Uterus (tissue), 4 donors: Measurements from ENCODE around the gene TXNDC5. TPM values are rescaled to one million over a fixed set of nuclear protein-coding genes. Genes with fewer than 3 reads are reported as not detected.

Source experiments
- DNase-seq, 2 donors: peaks; one replicate each; pipeline ENCODE4 v3.0.0-alpha.2; 2019 to 2020
- H3K27ac ChIP-seq, 2 donors: fragments of 200-600 bp; sonication (generic); 1 replicate in 1 of 2; 2 replicates in 1 of 2; pipeline ENCODE4 v1.5.1; 2016 to 2018
- H3K27me3 ChIP-seq, 2 donors: fragments of 200-600 bp; sonication (generic); one replicate each; pipeline ENCODE4 v1.5.1; 2018 to 2019; ENCODE audit warnings: control low read depth in 1 of 2
- H3K36me3 ChIP-seq, 2 donors: fragments of 200-600 bp; sonication (generic); one replicate each; pipeline ENCODE4 v1.5.1; 2019; ENCODE audit warnings: control low read depth in 1 of 2
- H3K4me1 ChIP-seq, 2 donors: fragments of 200-600 bp; sonication (generic); one replicate each; pipeline ENCODE4 v1.5.1; 2018 to 2019; ENCODE audit warnings: control low read depth in 1 of 2
- H3K4me3 ChIP-seq, 2 donors: fragments of 200-600 bp; sonication (generic); 1 replicate in 1 of 2; 2 replicates in 1 of 2; pipeline ENCODE4 v1.5.1; 2018 to 2019; ENCODE audit warnings: mild to moderate bottlenecking in 1 of 2
- H3K9me3 ChIP-seq, 2 donors: fragments of 200-600 bp; sonication (generic); one replicate each; pipeline ENCODE4 v1.5.1; 2019; ENCODE audit warnings: control low read depth in 1 of 2
- POLR2A ChIP-seq, 2 donors: fragments of 450-650 bp; IDR thresholded peaks; one replicate each; pipeline ENCODE4 v1.6.1; 2016; ENCODE audit warnings: antibody characterized with exemption in 2 of 2, mild to moderate bottlenecking in 1 of 2, moderate library complexity in 1 of 2
- intact Hi-C: fragments of 100-400 bp; cut with DNase I; formaldehyde crosslinking; loops from one replicate; pipeline ENCODE4 v1.15.1; 2023; ENCODE audit warnings: low total_unique reads
- total RNA-seq, 4 donors: library from RNA; depleted of rRNA in 3 of 4; stranded (reverse); fragments of >200 nt in 3 of 4; gene quantifications; one replicate each; pipeline versions ENCODE4 v1.1.0 to v1.2.4, GENCODE V29; 2014 to 2023
- TF ChIP-seq, protein P1 (sequence below), 4 experiments: fragments of 200-600 bp in 2 of 4; fragments of 450-650 bp in 2 of 4; sonication (generic) in 2 of 4; IDR thresholded peaks; one replicate each; pipeline ENCODE4 v1.5.1; 2016 to 2019; ENCODE audit warnings: antibody characterized with exemption in 4 of 4, mild to moderate bottlenecking in 2 of 4, moderate library complexity in 1 of 4
- donor health status: DM: yes; HTN: yes; CAD: no.

TXNDC5 gene
- total RNA-seq, 4 donors from 2014 or later = 70.8 to 279 (median 104) TPM

DNA sequence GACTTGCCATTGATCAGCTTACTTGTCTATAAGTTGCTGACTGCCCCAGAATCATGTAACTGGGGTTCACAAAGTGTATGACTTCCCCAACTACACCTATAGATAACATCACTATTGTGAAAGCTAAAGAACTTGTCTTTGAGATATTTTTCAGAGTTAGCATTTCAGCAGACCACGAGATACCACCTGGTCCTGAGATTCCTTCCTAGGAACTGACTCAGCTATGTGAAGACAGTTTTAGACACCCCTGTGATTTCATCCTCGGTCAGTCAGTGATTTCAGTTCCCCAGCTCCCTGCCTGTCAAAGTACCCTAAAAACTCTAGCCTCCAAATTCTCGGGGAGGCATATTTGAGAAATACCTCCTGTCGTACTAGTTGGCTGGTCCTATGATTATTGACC lies 62.4 kb downstream of the TXNDC5 start:
- H3K4me1 ChIP-seq = no peaks in the 10 kb centered on the region
- no peak overlapping the region for H3K27ac ChIP-seq
- peaks cover 0 to 11% of the 10 kb centered on the region in 2 donors for H3K9me3 ChIP-seq
- H3K27me3 ChIP-seq = no peaks in the 10 kb centered on the region
- intact Hi-C loops = no loop called here
- no peaks in the 10 kb centered on the region for H3K36me3 ChIP-seq
- TF ChIP-seq, protein P1, sequence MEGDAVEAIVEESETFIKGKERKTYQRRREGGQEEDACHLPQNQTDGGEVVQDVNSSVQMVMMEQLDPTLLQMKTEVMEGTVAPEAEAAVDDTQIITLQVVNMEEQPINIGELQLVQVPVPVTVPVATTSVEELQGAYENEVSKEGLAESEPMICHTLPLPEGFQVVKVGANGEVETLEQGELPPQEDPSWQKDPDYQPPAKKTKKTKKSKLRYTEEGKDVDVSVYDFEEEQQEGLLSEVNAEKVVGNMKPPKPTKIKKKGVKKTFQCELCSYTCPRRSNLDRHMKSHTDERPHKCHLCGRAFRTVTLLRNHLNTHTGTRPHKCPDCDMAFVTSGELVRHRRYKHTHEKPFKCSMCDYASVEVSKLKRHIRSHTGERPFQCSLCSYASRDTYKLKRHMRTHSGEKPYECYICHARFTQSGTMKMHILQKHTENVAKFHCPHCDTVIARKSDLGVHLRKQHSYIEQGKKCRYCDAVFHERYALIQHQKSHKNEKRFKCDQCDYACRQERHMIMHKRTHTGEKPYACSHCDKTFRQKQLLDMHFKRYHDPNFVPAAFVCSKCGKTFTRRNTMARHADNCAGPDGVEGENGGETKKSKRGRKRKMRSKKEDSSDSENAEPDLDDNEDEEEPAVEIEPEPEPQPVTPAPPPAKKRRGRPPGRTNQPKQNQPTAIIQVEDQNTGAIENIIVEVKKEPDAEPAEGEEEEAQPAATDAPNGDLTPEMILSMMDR (IDR thresholded peaks at IDR 0.05) = no peak
- no peak for TF ChIP-seq POLR2A (IDR thresholded peaks at IDR 0.05)
- H3K4me3 ChIP-seq = no peak overlapping the region
- DNase-seq = no peak

DNA sequence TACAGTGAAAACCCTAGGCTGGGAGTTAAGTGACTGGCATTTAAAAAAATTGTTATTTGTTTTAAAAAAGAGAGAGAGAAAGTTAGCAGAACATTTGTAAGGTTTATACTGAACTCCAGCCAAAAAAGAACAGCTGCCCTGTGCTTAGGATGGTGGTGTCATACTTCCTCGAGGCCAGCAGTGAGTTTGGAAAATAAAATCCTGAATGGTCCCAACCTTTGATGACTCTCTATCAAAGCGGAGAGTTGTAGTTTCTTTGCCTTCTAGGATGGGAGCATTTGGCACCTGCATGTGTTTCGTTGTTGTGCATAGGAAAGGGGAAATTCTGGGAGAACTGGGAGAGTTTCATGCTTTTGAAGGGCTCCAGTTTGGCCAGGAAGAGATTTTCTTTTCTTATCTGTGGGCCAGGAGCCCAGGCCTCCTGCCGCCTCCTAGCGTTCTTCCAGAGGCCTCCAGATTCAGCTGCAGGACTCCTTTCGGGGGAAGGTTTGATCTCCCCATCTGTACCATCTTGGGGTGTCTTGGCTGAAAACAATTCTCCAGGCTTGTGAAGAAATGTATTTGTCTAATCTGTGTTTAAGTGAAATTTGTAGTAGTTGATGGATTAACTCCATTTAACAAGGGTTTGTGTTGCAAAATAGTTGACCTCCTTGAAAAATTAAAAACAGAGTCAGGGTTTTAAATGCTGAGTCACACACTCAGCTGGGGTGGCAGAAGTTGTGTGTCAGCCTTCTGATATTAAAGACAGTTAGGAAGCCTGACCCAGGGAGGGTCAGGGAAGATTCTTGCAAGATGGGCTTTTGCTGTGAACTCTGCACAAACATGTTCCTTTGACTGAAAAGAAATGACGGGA lies 63.4 kb downstream of the TXNDC5 start:
- Histone ChIP-seq H3K4me3 (no peak overlapping the region), H3K9me3 (peaks cover 0 to 8% of the 10 kb centered on the region in 2 donors), H3K27ac (no peak overlapping the region), H3K4me1 (no peaks in the 10 kb centered on the region), H3K36me3 (no peaks in the 10 kb centered on the region), H3K27me3 (no peaks in the 10 kb centered on the region)
- intact Hi-C loops = no loop called here
- no peak for DNase-seq
- TF ChIP-seq, protein P1 (IDR thresholded peaks at IDR 0.05) = no peak
- no peak for TF ChIP-seq POLR2A (IDR thresholded peaks at IDR 0.05)

DNA sequence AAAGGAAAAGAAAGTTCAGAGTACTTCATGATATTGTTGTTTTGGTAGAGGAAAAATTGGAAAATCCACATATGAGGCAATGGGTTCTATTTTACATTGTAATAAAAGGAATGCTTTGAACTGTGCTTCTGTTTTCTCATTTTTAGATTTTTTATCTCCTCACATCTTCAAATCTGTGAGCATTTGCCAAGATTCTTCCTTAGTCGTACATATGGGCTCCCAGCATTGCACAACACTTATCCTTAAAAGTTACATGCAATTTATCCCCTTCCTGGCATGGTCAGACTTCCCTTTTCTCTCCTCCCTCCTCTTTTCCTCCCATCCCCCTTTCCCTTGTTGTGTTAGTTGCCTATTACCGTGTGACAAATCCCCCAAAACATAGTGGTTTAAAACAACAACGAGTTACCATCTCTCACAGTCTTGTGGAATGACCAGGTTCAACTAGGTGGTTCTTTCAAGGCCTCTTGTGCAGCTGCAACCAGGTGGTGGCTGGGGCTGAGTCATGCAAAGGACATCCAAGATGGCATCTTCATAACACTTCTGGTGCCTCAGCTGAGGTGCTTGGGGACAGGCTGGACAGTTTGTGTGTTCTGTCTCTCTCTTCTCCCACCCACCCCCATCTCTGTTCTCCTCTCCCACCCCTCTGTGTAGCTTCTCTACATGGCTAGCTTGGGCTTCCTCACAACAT lies 68.7 kb downstream of the TXNDC5 start:
- no peak for DNase-seq
- H3K4me1 ChIP-seq = no peaks in the 10 kb centered on the region
- H3K27me3 ChIP-seq = no peaks in the 10 kb centered on the region
- H3K9me3 ChIP-seq = no peaks in the 10 kb centered on the region
- H3K27ac ChIP-seq = no peak overlapping the region
- H3K36me3 ChIP-seq = no peaks in the 10 kb centered on the region
- intact Hi-C loops = no loop called here
- no peak overlapping the region for H3K4me3 ChIP-seq
- TF ChIP-seq, protein P1 (IDR thresholded peaks at IDR 0.05) = no peak
- TF ChIP-seq POLR2A (IDR thresholded peaks at IDR 0.05) = no peak

DNA sequence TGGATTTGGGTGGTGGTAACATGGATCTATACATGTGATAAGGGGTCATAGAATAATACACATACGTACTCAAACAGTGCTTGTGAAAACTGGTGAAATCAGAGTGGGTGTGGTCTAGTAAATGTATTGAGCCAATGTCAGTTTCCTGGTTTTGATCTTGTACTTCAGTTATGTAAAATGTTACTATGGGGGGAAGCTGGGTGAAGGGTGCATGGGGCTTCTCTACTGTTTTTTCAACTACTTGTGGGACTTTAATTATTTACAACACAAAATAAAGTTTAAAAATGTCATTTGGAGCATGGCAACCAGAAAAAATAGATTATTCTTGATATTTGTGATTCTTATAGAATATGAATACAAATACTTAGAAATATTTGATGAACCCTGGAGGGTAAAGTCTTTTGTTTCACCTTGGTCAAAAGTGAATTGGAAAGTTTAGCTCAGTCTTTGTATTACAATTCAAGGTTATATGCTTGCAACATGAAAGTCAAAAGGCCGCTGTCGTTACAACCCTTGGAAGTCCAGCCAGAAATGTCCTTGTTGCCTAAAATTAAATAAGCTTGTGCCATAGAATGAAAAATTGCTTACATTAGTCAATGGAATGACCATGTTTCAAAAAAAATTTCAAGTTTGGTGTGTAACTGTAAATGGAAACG lies 74.1 kb downstream of the TXNDC5 start:
- no peak overlapping the region for H3K27ac ChIP-seq
- no peaks in the 10 kb centered on the region for H3K27me3 ChIP-seq
- no peaks in the 10 kb centered on the region for H3K9me3 ChIP-seq
- DNase-seq = no peak
- H3K4me1 ChIP-seq = no peaks in the 10 kb centered on the region
- H3K36me3 ChIP-seq = no peaks in the 10 kb centered on the region
- H3K4me3 ChIP-seq = no peak overlapping the region
- intact Hi-C loops = no loop called here
- TF ChIP-seq, protein P1 (IDR thresholded peaks at IDR 0.05) = no peak
- no peak for TF ChIP-seq POLR2A (IDR thresholded peaks at IDR 0.05)

DNA sequence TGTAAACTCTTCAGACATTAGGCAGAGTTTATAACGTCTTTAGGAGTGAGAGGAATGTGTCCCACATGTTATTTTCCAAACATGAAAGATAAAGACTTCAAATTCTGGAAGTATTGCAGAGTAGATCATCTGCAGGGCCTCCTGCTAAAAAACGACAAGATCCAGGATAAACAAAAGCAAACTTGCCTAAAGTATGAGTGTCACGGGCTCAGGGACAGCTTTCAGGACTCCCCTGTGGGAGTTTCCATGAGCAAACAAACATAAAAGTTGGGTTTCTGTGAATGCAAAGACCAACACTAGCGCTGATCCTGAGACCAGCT lies 76.9 kb downstream of the TXNDC5 start:
- TF ChIP-seq, protein P1 (IDR thresholded peaks at IDR 0.05) = no peak
- no peak for TF ChIP-seq POLR2A (IDR thresholded peaks at IDR 0.05)
- Histone ChIP-seq H3K36me3 (no peaks in the 10 kb centered on the region), H3K4me1 (no peaks in the 10 kb centered on the region), H3K27me3 (no peaks in the 10 kb centered on the region), H3K4me3 (no peak overlapping the region), H3K9me3 (no peaks in the 10 kb centered on the region), H3K27ac (no peak overlapping the region)
- DNase-seq = no peak
- intact Hi-C loops = no loop called here
